Stimulated activated naive CD8-positive, alpha-beta T cell treated with anti-CD3 and anti-CD28 coated beads, Interleukin-15, Interleukin-2, amounts not matched to agents 100 ng/mL and 50 ng/mL, for 24 hours (primary cell): ENCODE measurements around the gene YBEY.
"Not testable (repeated sequence)": the region's sequence is repeated elsewhere in the genome, so short reads cannot be mapped to it uniquely, and the experiment has no call there.

Experiments
- H3K27ac Mint-ChIP-seq: one replicate; pipeline ENCODE4 v1.8.0; 2021; ENCODE audit warnings: mild to moderate bottlenecking, mixed read lengths
- H3K27me3 Mint-ChIP-seq: one replicate; pipeline ENCODE4 v1.8.0; 2021; ENCODE audit warnings: mixed read lengths
- H3K36me3 Mint-ChIP-seq: one replicate; pipeline ENCODE4 v1.8.0; 2021; ENCODE audit warnings: low read depth, mixed read lengths
- H3K4me1 Mint-ChIP-seq: one replicate; pipeline ENCODE4 v1.8.0; 2021; ENCODE audit warnings: low read depth, mixed read lengths
- H3K4me3 Mint-ChIP-seq: one replicate; pipeline ENCODE4 v1.8.0; 2021; ENCODE audit warnings: mild to moderate bottlenecking, mixed read lengths
- H3K9me3 Mint-ChIP-seq: one replicate; pipeline ENCODE4 v1.8.0; 2021; ENCODE audit warnings: mixed read lengths

Gene YBEY, protein sequence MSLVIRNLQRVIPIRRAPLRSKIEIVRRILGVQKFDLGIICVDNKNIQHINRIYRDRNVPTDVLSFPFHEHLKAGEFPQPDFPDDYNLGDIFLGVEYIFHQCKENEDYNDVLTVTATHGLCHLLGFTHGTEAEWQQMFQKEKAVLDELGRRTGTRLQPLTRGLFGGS

DNA sequence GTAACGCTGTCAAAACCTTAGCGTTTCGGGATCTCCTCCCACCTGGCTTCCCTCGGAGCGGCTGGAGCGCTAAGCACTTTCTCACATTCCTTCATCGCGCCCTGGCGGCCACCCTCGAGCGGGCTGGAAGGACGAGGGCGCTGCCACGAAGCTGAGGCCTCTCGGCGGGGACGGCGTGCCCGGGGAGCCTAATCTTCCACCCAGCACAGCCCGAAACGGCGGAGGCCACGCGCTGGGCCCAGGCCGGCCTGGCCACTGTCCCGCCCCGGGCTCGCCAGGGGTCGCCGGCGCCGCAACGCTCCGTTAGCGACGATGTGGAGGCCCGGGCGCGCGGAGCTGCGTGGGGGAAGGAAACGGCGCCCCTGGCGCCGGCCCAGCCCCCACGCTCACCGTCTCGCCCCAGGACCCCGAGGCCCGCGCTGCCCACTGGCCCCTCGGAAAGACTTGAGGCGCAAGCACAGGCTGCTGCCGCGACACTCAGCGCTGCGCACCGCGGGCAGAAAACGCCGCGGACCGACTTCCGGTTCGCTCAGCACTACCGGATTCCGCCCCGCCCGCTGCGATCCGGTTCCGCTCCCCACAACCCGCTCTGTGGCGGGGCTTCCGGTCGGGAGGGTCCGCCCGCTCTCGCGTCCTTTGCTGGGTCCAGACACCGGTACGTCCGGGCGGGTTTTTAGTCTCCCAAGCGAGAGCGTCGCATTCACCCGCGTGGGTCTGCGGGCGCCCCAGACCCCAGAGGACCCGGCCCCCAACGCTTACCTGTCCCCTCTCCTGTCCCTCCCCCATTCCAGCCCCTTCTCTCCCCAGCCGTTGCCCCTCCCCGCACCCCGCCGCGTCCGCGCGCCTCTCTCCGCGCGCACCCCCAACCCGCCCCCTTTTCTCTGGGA lies at the start of gene YBEY:
Gene YBEY (plus strand): TSS at position 582 of the 887 bp plus-strand sequence. CDS start 572 bp downstream, outside the sequence.
- Mint-ChIP-seq H3K4me3 (peak within 1 kb of the TSS; percentile 95), H3K27me3 (no peaks in the 10 kb centered on the region), H3K36me3 (peaks cover 48% of the 10 kb centered on the region), H3K9me3 (no peaks in the 10 kb centered on the region), H3K27ac (peak within 1 kb of the TSS; percentile 96), H3K4me1 (peaks cover 63% of the 10 kb centered on the region)

DNA sequence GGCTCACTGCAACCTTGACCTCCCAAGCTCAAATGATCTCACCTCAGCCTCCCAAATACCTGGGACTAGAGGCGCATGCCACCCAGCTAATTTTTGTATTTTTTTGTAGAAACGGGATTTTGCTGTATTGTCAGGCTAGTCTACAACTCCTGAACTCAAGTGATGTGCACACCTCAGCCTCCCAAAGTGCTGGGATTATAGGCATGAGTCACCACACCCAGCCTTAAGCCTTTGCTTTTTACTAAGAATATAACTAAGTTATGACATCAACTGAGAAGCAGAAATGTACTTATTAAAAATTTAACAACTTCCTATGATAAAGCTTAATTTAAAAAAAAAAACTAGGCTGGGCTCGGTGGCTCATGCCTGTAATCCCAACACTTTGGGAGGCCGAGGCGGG lies 48.7 kb upstream of the YBEY start:
- Mint-ChIP-seq H3K4me1 (peaks cover 11% of the 10 kb centered on the region), H3K36me3 (peaks cover 68% of the 10 kb centered on the region), H3K4me3 (no peak overlapping the region), H3K27ac (no peak overlapping the region), H3K9me3 (no peaks in the 10 kb centered on the region), H3K27me3 (no peaks in the 10 kb centered on the region)

DNA sequence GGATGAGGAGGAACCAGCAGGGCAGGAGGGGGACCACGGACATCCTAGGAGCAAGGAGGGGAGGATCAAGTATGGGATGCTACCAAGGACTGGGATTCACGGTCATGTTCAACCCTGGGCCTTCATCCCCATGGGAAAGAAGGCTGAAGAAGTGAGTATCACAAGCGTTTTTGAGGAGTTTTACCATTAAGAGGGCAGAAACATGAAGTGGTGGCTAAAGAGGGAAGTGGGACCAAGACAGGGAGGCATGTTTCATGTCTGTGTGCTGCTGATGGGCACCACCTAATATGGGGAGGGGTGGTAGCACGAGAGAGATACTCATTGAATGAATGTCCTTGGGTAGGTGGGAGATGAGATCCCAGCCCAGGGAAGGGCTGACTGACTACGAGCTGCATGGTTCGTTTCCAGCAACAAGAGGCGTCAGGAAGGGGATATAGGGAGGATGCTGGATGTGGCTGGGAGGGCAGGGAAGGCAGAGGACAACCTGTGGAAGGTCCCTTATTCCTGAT lies 46.3 kb upstream of the YBEY start:
- no peaks in the 10 kb centered on the region for H3K9me3 Mint-ChIP-seq

DNA sequence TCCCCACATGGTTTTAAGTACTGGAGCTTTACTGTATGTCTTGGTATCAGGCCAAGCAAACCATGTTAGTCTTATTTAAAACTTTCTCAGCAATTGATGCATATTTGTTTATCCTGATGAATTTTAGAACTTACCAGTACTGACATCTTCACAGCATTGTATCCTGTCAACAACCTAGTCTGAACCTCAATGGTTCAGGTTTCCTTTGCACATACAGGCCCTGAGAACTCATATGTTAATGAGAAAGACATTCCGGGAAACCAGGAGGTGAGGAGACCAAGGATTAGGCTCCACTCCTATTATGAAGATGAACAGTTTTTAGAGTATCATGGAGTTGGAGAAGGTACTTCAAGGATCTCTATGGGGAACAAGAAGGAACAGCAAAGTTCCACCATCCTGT lies 44.6 kb upstream of the YBEY start:
- H3K36me3 Mint-ChIP-seq: peaks cover 64% of the 10 kb centered on the region
- not testable (repeated sequence) for H3K4me3 Mint-ChIP-seq

More for the DNA sequence above, 46.3 kb upstream of the YBEY start:
- Mint-ChIP-seq H3K4me3 (no peak overlapping the region), H3K27me3 (no peaks in the 10 kb centered on the region), H3K27ac (no peak overlapping the region), H3K4me1 (no peaks in the 10 kb centered on the region), H3K36me3 (peaks cover 62% of the 10 kb centered on the region)

DNA sequence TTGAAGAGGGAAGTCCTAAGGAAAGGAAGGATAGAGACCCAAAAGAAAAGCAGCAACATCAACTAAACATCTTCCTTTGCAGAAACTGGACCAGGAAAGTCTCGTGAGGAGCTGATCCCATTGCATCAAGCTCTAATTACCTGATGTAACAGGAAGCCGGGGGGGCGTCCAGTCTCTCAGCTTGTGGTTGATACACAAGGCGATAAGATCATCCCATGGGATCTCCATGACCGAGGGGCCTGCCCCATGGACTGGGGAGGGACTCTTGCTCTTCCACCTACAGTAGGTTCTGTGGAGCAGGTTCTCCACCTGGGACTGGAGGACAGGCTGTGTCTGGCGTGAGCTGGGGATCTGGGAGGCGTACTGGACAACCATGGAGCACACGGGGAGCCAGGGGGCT lies 42.8 kb upstream of the YBEY start:
- H3K27ac Mint-ChIP-seq: peak overlapping the region; percentile 52
- peaks cover 3% of the 10 kb centered on the region for H3K4me1 Mint-ChIP-seq
- no peaks in the 10 kb centered on the region for H3K27me3 Mint-ChIP-seq
- H3K9me3 Mint-ChIP-seq: no peaks in the 10 kb centered on the region
- no peak overlapping the region for H3K4me3 Mint-ChIP-seq
- peaks cover 70% of the 10 kb centered on the region for H3K36me3 Mint-ChIP-seq

More for the DNA sequence above, 44.6 kb upstream of the YBEY start:
- not testable (repeated sequence) for H3K4me1 Mint-ChIP-seq, H3K9me3 Mint-ChIP-seq, H3K27me3 Mint-ChIP-seq, H3K27ac Mint-ChIP-seq

DNA sequence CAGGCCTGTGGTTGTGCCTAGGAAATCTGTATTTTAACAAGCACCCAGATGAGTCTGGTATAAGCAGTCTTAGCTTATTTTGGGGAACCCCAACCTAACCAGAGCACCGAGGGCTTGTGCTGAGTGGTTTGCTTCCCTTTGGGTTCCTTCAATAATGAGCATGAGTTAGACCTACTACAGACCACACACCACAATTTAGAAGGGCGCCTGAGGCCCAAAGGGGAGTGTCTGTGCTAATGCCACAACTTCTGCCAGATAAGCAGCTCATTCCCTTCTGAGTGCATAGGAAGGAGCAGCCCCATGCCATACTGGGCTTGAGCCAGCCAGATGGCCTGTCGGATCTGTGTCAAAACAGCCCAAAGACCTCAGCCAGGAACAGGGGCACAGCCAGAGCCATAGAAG lies 42.2 kb upstream of the YBEY start:
- no peaks in the 10 kb centered on the region for H3K9me3 Mint-ChIP-seq
- H3K36me3 Mint-ChIP-seq: peaks cover 72% of the 10 kb centered on the region

DNA sequence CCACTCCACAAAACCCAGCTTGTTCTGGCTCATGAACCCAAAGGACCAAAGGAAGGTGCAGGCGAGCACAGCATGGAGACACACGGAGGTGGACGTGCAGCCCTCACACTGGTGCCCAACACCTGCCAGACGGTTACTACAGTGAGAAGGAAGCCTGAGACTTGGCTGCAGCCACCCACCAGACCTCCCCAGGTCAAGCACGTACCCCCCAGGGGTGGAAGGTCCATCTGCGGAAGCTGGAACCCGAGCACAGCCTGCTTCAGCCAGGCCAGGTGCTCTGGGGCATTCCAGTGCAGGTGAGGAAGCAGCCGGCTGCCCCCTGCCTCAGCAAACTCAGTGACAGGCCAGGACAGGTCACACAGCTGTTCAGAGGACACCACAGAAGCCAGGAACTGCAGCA lies 41.5 kb upstream of the YBEY start:
- Mint-ChIP-seq H3K9me3 (no peaks in the 10 kb centered on the region), H3K27me3 (no peaks in the 10 kb centered on the region), H3K4me1 (peaks cover 5% of the 10 kb centered on the region), H3K4me3 (no peak overlapping the region), H3K27ac (no peak overlapping the region), H3K36me3 (peaks cover 71% of the 10 kb centered on the region)

More for the DNA sequence above, 42.2 kb upstream of the YBEY start:
- Mint-ChIP-seq H3K4me1 (peaks cover 3% of the 10 kb centered on the region), H3K27me3 (no peaks in the 10 kb centered on the region), H3K4me3 (no peak overlapping the region), H3K27ac (no peak overlapping the region)

DNA sequence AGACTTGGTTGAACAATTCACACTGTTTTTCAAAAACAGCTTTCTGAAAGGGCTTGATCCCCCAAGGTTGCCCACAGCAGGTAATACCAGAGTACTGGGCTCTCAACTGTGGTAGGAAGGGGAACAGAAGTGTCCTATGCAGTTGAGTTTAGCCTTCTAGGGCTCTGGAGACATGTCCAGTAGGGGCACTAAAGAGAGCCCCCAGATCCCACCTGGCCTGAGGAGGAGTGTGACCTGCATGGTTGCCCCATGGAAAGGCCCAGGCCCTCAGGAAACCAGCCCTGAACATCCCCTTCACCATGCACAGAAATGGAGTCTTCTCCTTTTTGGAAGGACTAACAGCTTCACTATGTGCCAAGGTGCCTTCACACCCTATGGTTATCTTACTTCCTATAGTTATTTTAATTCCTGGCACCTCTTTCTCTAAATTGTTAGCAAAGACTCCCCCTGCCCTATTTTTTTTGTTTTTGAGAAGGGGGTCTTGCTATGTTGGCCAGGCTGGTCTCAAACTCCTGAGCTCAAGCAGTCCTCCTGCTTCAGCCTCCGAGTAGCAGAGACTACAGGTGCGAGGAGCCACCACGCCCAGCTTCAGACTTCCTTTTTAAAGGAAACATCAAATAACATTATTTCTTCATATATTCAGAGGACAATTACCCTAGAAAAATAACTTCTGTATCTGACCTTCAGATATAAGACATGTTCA lies 40.8 kb upstream of the YBEY start:
- Mint-ChIP-seq H3K9me3 (no peaks in the 10 kb centered on the region), H3K27ac (no peak overlapping the region), H3K4me1 (peaks cover 13% of the 10 kb centered on the region), H3K27me3 (no peaks in the 10 kb centered on the region), H3K36me3 (peaks cover 72% of the 10 kb centered on the region), H3K4me3 (no peak overlapping the region)

DNA sequence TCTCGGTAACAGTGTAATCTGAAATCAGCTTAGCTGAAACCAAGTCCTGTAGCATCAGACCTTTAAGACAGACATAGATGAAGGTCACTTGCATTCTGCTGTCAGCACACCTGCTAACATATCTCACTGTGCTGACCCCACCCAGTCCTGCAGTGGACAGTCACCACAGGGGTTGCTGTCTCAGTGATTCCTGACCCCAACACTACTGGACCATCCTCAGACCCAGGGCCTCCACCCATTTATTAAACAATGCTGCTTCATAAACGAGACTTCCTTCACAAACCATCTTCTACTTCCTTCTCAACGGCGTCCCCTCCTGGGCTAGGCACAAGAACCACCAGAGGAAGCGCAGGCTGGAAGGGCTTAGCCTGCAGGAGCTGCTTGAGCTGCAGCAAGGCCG lies 39.8 kb upstream of the YBEY start:
- Mint-ChIP-seq H3K4me3 (no peak overlapping the region), H3K9me3 (no peaks in the 10 kb centered on the region), H3K27ac (no peak overlapping the region), H3K27me3 (no peaks in the 10 kb centered on the region), H3K36me3 (peaks cover 73% of the 10 kb centered on the region), H3K4me1 (peaks cover 23% of the 10 kb centered on the region)

DNA sequence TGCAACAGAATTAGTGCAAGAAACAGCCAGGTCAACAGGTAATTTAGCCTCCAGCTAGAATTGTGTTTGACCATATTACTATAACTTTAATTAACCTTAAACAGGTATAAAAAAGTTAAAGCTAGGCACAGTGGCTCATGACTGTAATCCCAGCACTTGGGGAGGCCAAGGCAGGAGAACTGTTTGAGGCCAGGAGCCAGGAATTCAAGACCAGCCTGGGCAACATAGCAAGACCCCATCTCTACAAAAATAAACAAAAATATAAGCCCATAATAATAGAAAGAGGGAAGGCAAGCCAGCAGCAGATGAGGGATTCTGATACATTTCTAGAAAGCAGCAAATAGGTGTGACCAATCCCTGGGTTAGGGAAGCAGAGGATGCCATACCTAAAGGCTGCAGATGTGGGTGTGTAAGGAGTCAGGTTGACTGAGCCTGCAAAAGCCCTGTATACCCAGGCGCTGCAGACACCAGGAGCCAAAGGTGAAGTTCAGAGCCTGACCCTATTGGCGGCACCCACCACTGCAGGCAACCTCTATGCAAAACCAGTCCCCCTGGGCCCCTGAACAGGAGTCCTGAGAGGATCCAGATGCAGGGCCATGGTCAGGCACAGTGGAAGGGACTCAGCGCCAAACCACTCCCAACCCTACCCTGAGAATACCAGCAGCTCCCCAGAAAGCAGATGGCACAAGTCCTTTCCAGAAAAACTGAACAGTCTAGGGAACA lies 38.3 kb upstream of the YBEY start:
- Mint-ChIP-seq H3K36me3 (peaks cover 73% of the 10 kb centered on the region), H3K9me3 (no peaks in the 10 kb centered on the region), H3K27me3 (no peaks in the 10 kb centered on the region), H3K27ac (no peak overlapping the region), H3K4me3 (no peak overlapping the region), H3K4me1 (peaks cover 25% of the 10 kb centered on the region)

DNA sequence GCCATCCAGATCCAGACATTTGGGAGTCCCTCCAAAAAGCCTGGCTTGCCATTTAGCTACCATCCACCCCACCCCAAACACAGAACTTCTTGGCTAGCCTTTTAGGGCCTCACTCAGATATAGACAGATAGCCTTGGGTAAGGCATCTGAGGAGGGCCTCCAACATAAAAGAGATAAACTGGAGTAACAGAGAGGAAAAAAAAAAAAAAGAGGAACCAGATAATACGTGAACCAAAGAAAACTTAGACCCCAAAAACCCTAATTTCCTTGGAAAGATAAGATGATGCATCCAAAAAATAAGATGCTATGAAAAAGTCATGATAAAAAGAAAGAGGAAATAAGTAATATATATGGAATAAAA lies 37.7 kb upstream of the YBEY start:
- Mint-ChIP-seq H3K9me3 (no peaks in the 10 kb centered on the region), H3K27ac (no peak overlapping the region), H3K27me3 (no peaks in the 10 kb centered on the region), H3K36me3 (peaks cover 73% of the 10 kb centered on the region), H3K4me3 (no peak overlapping the region), H3K4me1 (peaks cover 29% of the 10 kb centered on the region)

DNA sequence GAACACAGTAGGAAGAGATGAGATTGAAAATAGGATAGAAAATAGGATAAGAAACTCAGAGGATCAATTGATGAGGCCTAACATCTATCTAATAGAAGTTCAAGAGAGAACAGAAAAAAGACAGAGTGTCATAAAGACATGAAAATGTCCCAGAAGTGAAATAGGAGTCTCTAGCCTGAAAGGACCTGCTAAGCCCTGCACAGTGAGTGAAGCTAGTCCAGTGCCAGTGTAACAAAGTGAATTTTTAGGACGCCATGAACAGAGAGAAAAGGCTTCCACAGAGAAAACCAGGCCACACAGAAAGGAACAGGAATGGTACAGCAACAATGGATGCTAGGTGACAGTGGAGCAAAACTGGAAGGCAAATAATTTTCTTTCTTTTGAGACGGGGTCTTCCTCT lies 37.3 kb upstream of the YBEY start:
- H3K4me3 Mint-ChIP-seq: no peak overlapping the region
- H3K4me1 Mint-ChIP-seq: peaks cover 34% of the 10 kb centered on the region
- no peaks in the 10 kb centered on the region for H3K27me3 Mint-ChIP-seq
- H3K27ac Mint-ChIP-seq: no peak overlapping the region
- peaks cover 73% of the 10 kb centered on the region for H3K36me3 Mint-ChIP-seq
- H3K9me3 Mint-ChIP-seq: no peaks in the 10 kb centered on the region

DNA sequence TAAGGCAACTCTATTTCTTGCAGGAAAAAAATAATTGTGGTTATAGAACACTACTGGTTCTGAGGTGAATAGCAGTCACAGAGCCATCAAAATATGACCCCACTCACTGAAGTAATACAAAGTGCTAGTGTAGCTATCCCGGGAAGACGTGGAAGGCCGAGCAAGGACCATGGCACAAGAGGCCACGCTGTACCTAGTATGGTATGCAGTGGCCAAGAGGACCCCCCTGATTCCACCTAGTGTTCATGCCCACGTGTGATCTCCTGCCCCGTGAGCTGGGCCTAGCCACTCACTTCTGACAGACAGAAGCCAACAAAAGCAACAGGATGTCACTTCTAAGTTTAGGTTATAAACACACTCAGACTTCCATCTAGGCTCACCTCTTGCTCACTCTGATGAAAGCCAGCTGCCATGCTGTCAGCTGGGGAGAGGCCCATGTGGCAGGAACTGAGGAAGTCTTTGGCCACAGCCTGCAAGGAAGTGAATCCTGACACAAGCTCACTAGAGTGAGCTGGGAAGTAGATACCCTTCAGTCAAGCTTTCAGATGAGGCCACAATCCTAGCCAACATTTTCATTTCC lies 35.9 kb upstream of the YBEY start:
- Mint-ChIP-seq H3K27ac (peak overlapping the region; percentile 59), H3K36me3 (peaks cover 82% of the 10 kb centered on the region)

DNA sequence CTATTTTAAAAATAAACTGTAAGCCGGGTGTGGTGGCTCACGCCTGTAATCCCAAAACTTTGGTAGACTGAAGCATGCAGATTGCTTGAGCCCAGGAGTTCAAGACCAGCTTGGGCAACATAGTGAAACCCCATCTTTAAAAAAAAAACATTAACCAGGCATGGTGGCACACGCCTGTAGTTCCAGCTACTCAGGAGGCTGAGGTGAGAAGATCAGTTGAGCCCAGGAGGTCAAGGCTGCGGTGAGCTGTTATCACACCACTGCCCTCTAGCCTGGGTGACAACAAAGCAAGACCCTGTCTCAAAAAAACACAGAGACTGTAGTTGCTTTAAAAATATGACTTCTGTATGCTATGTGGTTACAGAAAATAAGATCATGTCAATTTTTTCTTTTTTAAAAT lies 33.3 kb upstream of the YBEY start:
- no peak overlapping the region for H3K27ac Mint-ChIP-seq
- no peak overlapping the region for H3K4me3 Mint-ChIP-seq
- peaks cover 43% of the 10 kb centered on the region for H3K4me1 Mint-ChIP-seq
- no peaks in the 10 kb centered on the region for H3K9me3 Mint-ChIP-seq
- no peaks in the 10 kb centered on the region for H3K27me3 Mint-ChIP-seq
- H3K36me3 Mint-ChIP-seq: peaks cover 83% of the 10 kb centered on the region

More for the DNA sequence above, 35.9 kb upstream of the YBEY start:
- Mint-ChIP-seq H3K27me3 (no peaks in the 10 kb centered on the region), H3K9me3 (no peaks in the 10 kb centered on the region), H3K4me1 (peaks cover 46% of the 10 kb centered on the region), H3K4me3 (no peak overlapping the region)
